Epithelial cell of esophagus (primary cell): ENCODE data around the gene OR1L8.
"Not testable (repeated sequence)": the region's sequence is repeated elsewhere in the genome, so short reads cannot be mapped to it uniquely, and the experiment has no call there.

Experiments used
- DNase-seq: peaks from one replicate; pipeline ENCODE4 v3.0.0; 2010; ENCODE audit warnings: low read depth
- H3K4me3 ChIP-seq: 2 replicates; pipeline ENCODE4 v1.5.1; 2011; ENCODE audit warnings: mild to moderate bottlenecking, low read length, control low read depth
- CTCF ChIP-seq: IDR thresholded peaks from 2 replicates; pipeline ENCODE4 v1.5.1; 2011; ENCODE audit warnings: low read depth, mild to moderate bottlenecking, low read length, control low read depth, inconsistent platforms; ENCODE audit not compliant: insufficient read depth; ENCODE audit errors: missing control alignments

OR1L8 gene

GRCh38 chr9:122583284-122583683, at the start of gene OR1L8:
Gene OR1L8, minus strand, starts transcription at chr9:122583384. Its CDS starts 14,907 bp downstream, at chr9:122568477.
- not testable (repeated sequence) for H3K4me3 ChIP-seq, DNase-seq

- no peak for DNase-seq
- no peak overlapping the region for H3K4me3 ChIP-seq
- no peak for TF ChIP-seq CTCF
Observed at GRCh38 chr9:122619996-122620395, 36.8 kb upstream of the OR1L8 start.

GRCh38 chr9:122614362-122614761, 31.2 kb upstream of the OR1L8 start, which contains the start of gene OR1Q1:
Gene OR1Q1, plus strand, starts transcription at chr9:122614738. Its CDS starts 0 bp downstream, at chr9:122614738.
- no peak for DNase-seq
- H3K4me3 ChIP-seq: no peak within 1 kb of the TSS
- no peak for TF ChIP-seq CTCF

- no peak for TF ChIP-seq CTCF
- H3K4me3 ChIP-seq: no peak overlapping the region
- peak; percentile 24 for DNase-seq
Observed at GRCh38 chr9:122609804-122610203, 26.6 kb upstream of the OR1L8 start.

- no peak for TF ChIP-seq CTCF
- no peak overlapping the region for H3K4me3 ChIP-seq
- DNase-seq: no peak
Observed at GRCh38 chr9:122606587-122606986, 23.4 kb upstream of the OR1L8 start.

GRCh38 chr9:122605691-122606090, 22.5 kb upstream of the OR1L8 start:
- H3K4me3 ChIP-seq: no peak overlapping the region
- TF ChIP-seq CTCF: no peak
- no peak for DNase-seq

- no peak for TF ChIP-seq CTCF
- no peak overlapping the region for H3K4me3 ChIP-seq
- DNase-seq: peak; percentile 40
Observed at GRCh38 chr9:122580360-122580759, 2.8 kb downstream of the OR1L8 start.

- TF ChIP-seq CTCF: no peak
- DNase-seq: no peak
- H3K4me3 ChIP-seq: no peak overlapping the region
Observed at GRCh38 chr9:122579874-122580273, 3.3 kb downstream of the OR1L8 start.
